Gastroesophageal sphincter (tissue), 3 donors: ENCODE measurements around the gene NXPE3.

Experiments
- EP300 ChIP-seq: sonication (generic); formaldehyde crosslinking; IDR thresholded peaks from one replicate; pipeline ENCODE4 v1.6.1; 2017; ENCODE audit warnings: antibody characterized with exemption, mild to moderate bottlenecking
- POLR2A ChIP-seq, 2 donors: fragments of 450-650 bp; IDR thresholded peaks; one replicate each; pipeline ENCODE4 v1.6.1; 2017; ENCODE audit warnings: antibody characterized with exemption in 2 of 2, mild to moderate bottlenecking in 2 of 2, moderate library complexity in 1 of 2
- POLR2AphosphoS5 ChIP-seq: sonication (generic); formaldehyde crosslinking; IDR thresholded peaks from one replicate; pipeline ENCODE4 v1.6.1; 2017; ENCODE audit warnings: antibody characterized with exemption
- TF ChIP-seq, protein P1 (sequence below), 4 experiments: fragments of 200-600 bp in 2 of 4; fragments of 450-650 bp in 2 of 4; sonication (generic) in 1 of 4; IDR thresholded peaks; one replicate each; pipeline ENCODE4 v1.5.1; 2017 to 2019; ENCODE audit warnings: antibody characterized with exemption in 4 of 4, mild to moderate bottlenecking in 2 of 4, moderate library complexity in 2 of 4

DNA sequence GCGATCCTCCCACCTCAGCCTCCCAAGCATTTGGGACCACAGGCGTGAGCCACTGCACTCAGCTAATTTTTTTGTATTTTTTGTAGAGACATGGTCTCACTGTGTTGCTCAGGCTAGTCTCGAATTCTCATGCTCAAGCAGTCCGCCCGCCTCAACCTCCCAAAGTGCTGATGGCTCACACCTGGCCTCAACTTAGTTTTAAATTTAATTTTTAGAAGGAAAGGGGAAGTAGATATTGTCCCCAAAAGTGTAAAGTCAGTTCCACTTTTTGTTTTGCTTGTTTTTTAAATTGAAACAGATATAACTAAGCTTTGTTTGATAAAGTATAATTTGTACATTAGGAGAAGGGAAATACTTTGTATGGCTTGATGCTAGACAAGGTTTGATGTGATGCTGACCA, 39.0 kb downstream of the NXPE3 start:
- TF ChIP-seq EP300 (no peak), POLR2A (IDR thresholded peaks at IDR 0.05) (no peak), POLR2AphosphoS5 (no peak)
- TF ChIP-seq, protein P1, sequence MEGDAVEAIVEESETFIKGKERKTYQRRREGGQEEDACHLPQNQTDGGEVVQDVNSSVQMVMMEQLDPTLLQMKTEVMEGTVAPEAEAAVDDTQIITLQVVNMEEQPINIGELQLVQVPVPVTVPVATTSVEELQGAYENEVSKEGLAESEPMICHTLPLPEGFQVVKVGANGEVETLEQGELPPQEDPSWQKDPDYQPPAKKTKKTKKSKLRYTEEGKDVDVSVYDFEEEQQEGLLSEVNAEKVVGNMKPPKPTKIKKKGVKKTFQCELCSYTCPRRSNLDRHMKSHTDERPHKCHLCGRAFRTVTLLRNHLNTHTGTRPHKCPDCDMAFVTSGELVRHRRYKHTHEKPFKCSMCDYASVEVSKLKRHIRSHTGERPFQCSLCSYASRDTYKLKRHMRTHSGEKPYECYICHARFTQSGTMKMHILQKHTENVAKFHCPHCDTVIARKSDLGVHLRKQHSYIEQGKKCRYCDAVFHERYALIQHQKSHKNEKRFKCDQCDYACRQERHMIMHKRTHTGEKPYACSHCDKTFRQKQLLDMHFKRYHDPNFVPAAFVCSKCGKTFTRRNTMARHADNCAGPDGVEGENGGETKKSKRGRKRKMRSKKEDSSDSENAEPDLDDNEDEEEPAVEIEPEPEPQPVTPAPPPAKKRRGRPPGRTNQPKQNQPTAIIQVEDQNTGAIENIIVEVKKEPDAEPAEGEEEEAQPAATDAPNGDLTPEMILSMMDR (IDR thresholded peaks at IDR 0.05) = no peak
